A673 (cell line): Measurements from ENCODE around the gene SPTLC2.

Source experiments
- CTCF ChIP-seq: fragments of 300-800, 200-600 bp; sonication (generic); conservative IDR thresholded peaks from 2 replicates; pipeline ENCODE4 v1.5.1; 2017; ENCODE audit warnings: low read depth, mild to moderate bottlenecking, antibody characterized with exemption, low read length, moderate library complexity, mixed read lengths
- EZH2 ChIP-seq: fragments of 200-600 bp; sonication (generic); IDR thresholded peaks from 2 replicates; pipeline ENCODE4 v1.6.1; 2017; ENCODE audit warnings: borderline replicate concordance, low read depth, mild to moderate bottlenecking, mixed read lengths, antibody characterized with exemption, low read length; ENCODE audit not compliant: poor library complexity, severe bottlenecking

- TF ChIP-seq CTCF (no peak), EZH2 (no peak)
These were observed 42.5 kb downstream of the SPTLC2 start for GRCh38 chr14:77573964-77574363.
